ENCODE results near the gene PPM1A. TPM values are rescaled to one million over a fixed set of nuclear protein-coding genes. Genes with fewer than 3 reads are reported as not detected.

Gene PPM1A
- total RNA-seq, 1 experiment from 2014 or later, result 69.3 TPM

GRCh38 chr14:60204104-60204842 lies 44.7 kb upstream of the PPM1A start:
- no peak for ATAC-seq
- TF ChIP-seq EZH2 (IDR thresholded peaks at IDR 0.05; ENCODE audit: low read length, unreplicated experiment) (no peak), CTCF (conservative IDR thresholded peaks at IDR 0.05; ENCODE audit: low read depth, low read length) (no peak), EZH2phosphoT487 (IDR thresholded peaks at IDR 0.05; ENCODE audit: borderline replicate concordance, low read length) (no peak)
- POLR2A ChIA-PET (ENCODE audit: unreplicated experiment), result no interaction called here

GRCh38 chr14:60204843-60205774 lies 43.9 kb upstream of the PPM1A start:
- 0 out of 2 replicates have a peak, but pooled peaks cover 4% of the 10 kb centered on the region for H3K9me2 ChIP-seq (replicated peaks; ENCODE audit: low read length)
- H4K20me1 ChIP-seq (ENCODE audit: low read length), result no peaks in the 10 kb centered on the region
- H3K9me3 ChIP-seq (ENCODE audit: low read length), result no peaks in the 10 kb centered on the region
- ATAC-seq (no peak), DNase-seq (no peak)
- H3F3A ChIP-seq (ENCODE audit: low read length, unreplicated experiment), result no peaks in the 10 kb centered on the region
- no peaks in the 10 kb centered on the region for H3K4me1 ChIP-seq (ENCODE audit: insufficient read depth, low read length)
- no TSS peak for BruUV-seq (replicated peaks)
- TF ChIP-seq EZH2phosphoT487 (IDR thresholded peaks at IDR 0.05; ENCODE audit: borderline replicate concordance, low read length), result no peak
- no peak for TF ChIP-seq EZH2 (IDR thresholded peaks at IDR 0.05; ENCODE audit: low read length, unreplicated experiment)
- TF ChIP-seq CTCF (conservative IDR thresholded peaks at IDR 0.05; ENCODE audit: low read depth, low read length), result no peak
- no peak overlapping the region for H3K4me2 ChIP-seq (ENCODE audit: low read length)
- ChIA-PET CTCF (no interaction called here), POLR2A (ENCODE audit: unreplicated experiment) (no interaction called here)
- intact Hi-C loops (cut with micrococcal nuclease), result no loop called here
- H3K36me3 ChIP-seq (ENCODE audit: low read depth, low read length), result no peaks in the 10 kb centered on the region
- H3K27me3 ChIP-seq (ENCODE audit: low read length), result peaks cover 56% of the 10 kb centered on the region
- no peak overlapping the region for H2AFZ ChIP-seq (ENCODE audit: low read length)
- no peak overlapping the region for H3K27ac ChIP-seq (ENCODE audit: low read length)
- H3K9ac ChIP-seq (ENCODE audit: low read length), result no peak overlapping the region
- H3K79me2 ChIP-seq (ENCODE audit: low read length), result no peaks in the 10 kb centered on the region
- no peak overlapping the region for H3K4me3 ChIP-seq (ENCODE audit: low read length)

More at GRCh38 chr14:60204104-60204842, 44.7 kb upstream of the PPM1A start:
- Histone ChIP-seq H3K4me1 (ENCODE audit: insufficient read depth, low read length) (no peaks in the 10 kb centered on the region), H2AFZ (ENCODE audit: low read length) (no peak overlapping the region), H3K27me3 (ENCODE audit: low read length) (peaks cover 55% of the 10 kb centered on the region), H3K4me3 (ENCODE audit: low read length) (no peak overlapping the region), H3K9me2 (replicated peaks; ENCODE audit: low read length) (0 out of 2 replicates have a peak, but pooled peaks cover 3% of the 10 kb centered on the region), H4K20me1 (ENCODE audit: low read length) (no peaks in the 10 kb centered on the region), H3K79me2 (ENCODE audit: low read length) (no peaks in the 10 kb centered on the region), H3K27ac (ENCODE audit: low read length) (no peak overlapping the region), H3K9ac (ENCODE audit: low read length) (no peak overlapping the region), H3K9me3 (ENCODE audit: low read length) (no peaks in the 10 kb centered on the region), H3F3A (ENCODE audit: low read length, unreplicated experiment) (no peaks in the 10 kb centered on the region), H3K36me3 (ENCODE audit: low read depth, low read length) (no peaks in the 10 kb centered on the region), H3K4me2 (ENCODE audit: low read length) (no peak overlapping the region)
- intact Hi-C loops (cut with micrococcal nuclease), result no loop called here
- CTCF ChIA-PET, result no interaction called here
- no TSS peak for BruUV-seq (replicated peaks)
- no peak for DNase-seq

Data from PC-3 (cell line).